Measurements from ENCODE around the gene MMAB.
"Not testable (repeated sequence)": the region's sequence is repeated elsewhere in the genome, so short reads cannot be mapped to it uniquely, and the experiment has no call there.

The MMAB gene

DNA sequence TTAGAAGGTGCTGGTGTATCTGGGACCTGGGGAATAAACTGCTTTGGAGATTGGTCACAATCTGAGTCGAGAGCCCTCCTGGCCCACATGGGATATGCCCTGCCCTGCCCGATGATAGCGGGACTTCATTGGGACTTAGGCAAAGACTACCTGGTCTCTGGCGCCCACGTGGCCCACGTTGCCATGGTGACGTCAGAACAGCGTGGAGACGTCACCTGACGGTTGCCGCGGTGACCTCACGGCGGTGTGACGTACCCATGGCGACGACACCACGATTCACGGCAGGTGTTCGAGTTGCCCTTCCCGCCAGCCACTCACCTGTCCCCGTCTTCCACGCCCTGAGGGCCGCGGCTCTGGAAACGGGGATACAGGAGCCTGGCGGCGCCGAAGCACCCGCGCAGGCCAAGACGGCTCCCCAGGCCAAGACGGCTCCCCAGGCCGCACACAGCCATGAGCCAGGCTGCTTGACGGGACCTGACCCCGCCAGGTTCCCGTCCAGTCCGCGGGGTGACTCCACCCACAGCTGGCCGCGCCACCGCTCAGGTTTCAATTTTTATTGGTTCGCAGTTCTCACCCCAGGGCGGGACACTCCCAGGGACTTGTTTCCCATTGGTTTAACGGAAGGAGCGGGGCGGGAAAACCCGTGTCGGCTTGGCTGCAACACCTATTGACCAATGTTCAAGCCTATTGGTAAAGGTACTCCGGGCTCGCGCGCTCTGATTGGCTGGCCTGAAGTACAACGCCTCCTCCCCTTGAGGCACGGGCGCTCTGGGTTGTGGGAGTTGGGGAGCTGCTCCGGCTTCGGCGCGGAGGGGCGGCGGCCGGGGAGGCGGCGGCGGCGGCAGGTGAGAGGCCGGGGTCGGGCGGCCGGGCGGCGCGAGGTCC, at the start of gene MMAB, which contains the start of gene MVK:
Gene MMAB (minus strand): TSS at position 476 of the 885 bp plus-strand sequence. CDS start 24 bp downstream, at position 452.
Gene MVK (plus strand): TSS at position 766 of the 885 bp plus-strand sequence. CDS start 1,029 bp downstream, outside the sequence.
- peak; percentile 99 for DNase-seq

GRCh38 chr12:109621901-109622364, 48.6 kb upstream of the MMAB start:
- no peak for DNase-seq

GRCh38 chr12:109621211-109621694, 47.9 kb upstream of the MMAB start:
- DNase-seq, result no peak

- DNase-seq, result no peak
Measured at GRCh38 chr12:109619002-109619604, 45.8 kb upstream of the MMAB start.

DNA sequence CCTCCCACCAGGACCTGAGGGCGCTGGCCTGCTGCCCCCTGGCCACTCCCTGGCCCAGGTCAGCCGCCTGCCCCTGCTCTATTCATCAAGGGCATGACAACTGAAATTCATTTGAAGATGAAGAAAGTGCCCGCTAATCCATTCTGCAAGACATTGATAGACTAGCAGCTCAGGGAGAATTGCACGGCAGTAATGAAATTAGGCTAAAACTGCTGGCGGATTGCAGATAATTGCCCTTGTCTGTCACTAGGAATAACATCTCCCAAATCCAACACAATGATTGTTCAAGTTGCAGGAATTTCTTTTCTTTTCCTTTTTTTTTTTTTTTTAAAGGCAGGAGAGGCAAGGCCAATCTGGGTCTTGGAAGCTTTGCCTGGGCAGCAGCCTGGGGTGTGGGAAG, 44.8 kb upstream of the MMAB start:
- DNase-seq, result no peak

DNA sequence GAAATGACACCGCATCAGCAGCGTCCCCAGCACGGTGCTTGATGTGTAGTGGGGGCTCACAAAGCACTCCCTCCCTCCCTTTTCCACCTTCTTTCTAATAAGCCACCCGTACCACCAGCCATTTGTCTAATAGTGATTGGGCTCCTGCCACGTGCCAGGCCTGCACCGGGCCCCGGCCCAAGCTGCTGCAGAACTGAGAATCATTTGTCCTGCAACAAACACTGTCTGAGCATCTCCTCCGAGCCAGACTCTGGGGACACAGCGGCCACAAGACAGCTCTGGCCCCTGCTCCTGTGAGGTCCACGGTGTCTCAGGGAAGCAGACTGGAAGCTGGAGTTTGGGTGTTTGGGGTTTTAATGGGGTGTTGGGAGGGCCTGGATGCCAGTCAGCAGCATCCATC, 44.2 kb upstream of the MMAB start:
- no peak for DNase-seq

- no peak for DNase-seq
Measured at GRCh38 chr12:109615556-109616229, 42.4 kb upstream of the MMAB start.

- DNase-seq, result no peak
Measured at GRCh38 chr12:109613649-109614455, 40.5 kb upstream of the MMAB start.

- DNase-seq, result no peak
Measured at GRCh38 chr12:109612975-109613502, 39.7 kb upstream of the MMAB start.

DNA sequence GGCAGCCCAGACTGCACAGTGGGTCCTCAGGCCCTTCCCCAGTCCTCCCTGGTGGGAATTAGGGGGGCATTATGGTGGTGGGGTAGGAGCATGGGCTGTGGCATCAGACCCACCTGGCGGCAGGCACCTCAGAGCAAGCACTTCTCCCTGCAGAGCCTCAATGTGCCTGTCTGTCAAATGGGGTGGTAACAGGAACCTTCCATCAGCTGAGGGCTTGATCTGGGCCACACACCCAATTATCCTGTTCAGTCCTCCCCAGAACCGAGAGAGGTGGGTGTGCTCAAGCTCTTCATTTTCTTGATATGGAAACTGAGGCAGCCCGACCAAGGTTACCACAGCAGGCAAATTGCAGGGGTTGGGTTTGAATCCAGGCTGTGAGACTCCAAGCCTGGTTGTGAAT, 38.7 kb upstream of the MMAB start:
- no peak for DNase-seq

DNA sequence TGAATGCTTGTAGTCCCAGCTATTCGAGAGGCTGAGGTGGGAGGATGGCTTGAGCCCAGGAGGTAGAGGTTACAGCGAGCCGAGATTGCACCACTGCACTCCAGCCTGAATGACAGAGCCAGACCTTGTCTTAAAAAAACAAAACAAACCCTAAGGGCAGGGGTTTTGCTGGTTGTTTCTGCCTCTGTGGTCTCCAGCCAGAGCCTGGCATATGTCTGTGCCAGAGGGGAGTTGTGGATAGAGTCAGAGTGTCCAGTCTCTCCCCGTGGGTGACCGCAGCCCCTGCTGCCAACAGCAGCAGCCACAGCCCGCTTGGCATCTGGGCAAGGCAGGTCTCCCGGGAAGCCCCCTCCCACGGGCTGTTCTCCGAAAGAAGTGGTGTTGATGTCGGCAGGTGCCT, 37.9 kb upstream of the MMAB start:
- DNase-seq, result no peak

- no peak for DNase-seq
Measured at GRCh38 chr12:109610523-109610922, 37.2 kb upstream of the MMAB start.

GRCh38 chr12:109609342-109609741, 36.0 kb upstream of the MMAB start:
- no peak for DNase-seq

- no peak for DNase-seq
Measured at GRCh38 chr12:109608793-109609192, 35.5 kb upstream of the MMAB start.

GRCh38 chr12:109608270-109608669, 35.0 kb upstream of the MMAB start:
- no peak for DNase-seq

DNA sequence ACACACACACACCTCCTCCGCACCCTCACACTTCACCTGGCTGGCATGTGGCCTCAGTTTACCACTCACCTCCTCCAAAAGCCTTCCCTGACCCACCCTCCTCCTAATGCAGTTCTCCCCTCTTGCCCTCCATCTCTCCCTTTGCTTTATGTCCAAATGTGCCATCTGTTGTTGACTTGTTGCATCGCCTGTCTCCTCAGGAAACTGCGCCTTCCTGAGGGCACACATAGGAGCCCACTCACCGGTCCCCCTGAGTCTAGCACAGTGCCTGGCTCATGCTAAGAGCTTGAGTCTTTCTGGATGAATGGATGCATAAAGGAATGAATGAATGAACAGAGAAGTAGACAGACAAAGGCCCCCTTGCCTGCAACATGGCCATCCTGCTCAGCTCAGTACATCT, 34.3 kb upstream of the MMAB start:
- no peak for DNase-seq

GRCh38 chr12:109606320-109607028, 33.2 kb upstream of the MMAB start:
- no peak for DNase-seq

DNA sequence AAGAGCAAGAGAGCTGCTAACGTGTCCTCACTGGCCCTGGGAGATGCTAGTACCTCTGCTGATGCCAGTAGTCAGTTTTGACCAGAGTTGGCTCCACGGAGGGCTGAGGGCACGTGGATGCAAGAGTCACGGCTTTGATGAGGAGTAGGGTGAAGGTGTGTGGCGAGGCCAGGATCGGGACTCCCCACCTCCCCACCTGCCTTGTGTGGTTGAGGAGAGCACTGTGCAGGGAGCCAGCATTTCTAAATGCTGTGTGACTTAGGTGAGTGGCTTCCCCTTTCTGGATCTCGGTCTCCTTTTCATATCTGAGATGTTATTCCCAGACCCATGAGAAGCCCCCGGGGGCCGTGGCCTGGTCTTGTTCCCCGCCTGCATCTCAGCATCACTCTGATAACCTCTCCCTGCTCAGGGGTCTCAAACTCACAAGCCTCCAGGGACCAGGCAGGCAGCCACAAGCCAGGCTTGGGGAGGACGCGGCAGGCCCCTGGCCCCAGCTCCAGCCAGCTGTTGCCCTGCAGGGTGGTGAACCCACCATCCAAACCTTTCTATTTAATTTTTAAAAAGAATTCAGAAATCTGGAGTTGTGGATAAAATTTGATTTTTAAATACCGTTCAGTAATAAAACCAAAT, 32.4 kb upstream of the MMAB start:
- no peak for DNase-seq

DNA sequence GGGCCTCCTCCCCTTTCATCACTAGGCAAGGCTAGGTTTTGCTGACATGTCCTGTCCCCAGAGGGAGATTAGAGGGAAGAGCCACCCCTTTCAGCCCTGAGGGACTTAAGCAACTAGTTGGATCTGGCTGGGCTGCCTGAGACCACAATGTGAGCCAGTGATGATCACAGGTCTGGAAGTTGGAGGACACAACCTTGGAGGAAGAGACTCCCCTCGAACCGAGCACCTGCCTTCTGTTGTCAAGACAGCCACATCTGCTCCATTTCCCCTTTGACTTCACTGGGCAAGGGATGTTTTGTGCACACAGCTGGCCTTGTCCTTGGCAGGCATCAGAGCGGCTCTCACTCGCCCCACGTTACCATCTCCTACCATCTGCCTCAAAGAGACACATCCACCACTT, 31.7 kb upstream of the MMAB start:
- DNase-seq, result no peak

- DNase-seq, result no peak
Measured at GRCh38 chr12:109604132-109604585, 30.9 kb upstream of the MMAB start.

DNA sequence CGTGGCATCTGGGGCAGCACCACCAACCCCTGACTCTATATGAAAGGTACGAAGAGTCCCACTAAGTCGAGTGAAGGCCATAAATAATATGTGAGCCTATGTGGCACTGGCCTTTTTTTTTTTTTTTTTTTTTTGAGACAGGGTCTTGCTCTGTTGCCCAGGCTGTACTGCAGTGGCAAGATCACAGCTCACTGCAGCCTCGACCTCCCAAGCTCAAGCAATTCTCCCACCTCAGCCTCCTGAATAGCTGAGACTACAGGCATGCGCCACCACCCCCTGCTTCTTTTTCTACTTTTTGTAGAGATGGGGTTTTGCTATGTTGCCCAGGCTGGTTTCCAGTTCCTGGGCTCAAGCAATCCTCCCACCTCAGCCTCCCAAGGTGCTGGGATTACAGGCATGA, 28.8 kb upstream of the MMAB start:
- not testable (repeated sequence) for DNase-seq
